Naive thymus-derived CD8-positive, alpha-beta T cell (primary cell): ENCODE data around the gene MON1A. TPM values are rescaled to one million over a fixed set of nuclear protein-coding genes. Genes with fewer than 3 reads are reported as not detected.

Experiments
- ATAC-seq, 2 donors: fragments of 150-1000 bp; cut with Tn5 transposase in 1 of 2; sonication (Bioruptor Pico), chemical (Tn5 transposase) in 1 of 2; 1 replicate in 1 of 2; 2 replicates in 1 of 2; pipeline ENCODE4 v1.10.0; 2021; ENCODE audit warnings: mild to moderate bottlenecking in 2 of 2, moderate library complexity in 2 of 2
- POLR2A ChIA-PET: fragments of 350-600 bp; sonication (Branson Sonifier 250); formaldehyde crosslinking; loops from one replicate; lab custom pipeline; 2021; ENCODE audit warnings: antibody characterized with exemption; lab: Charles Lee
- DNase-seq, 10 donors: peaks; one replicate each; pipeline versions ENCODE4 v3.0.0 to v3.0.0-alpha.2; 2020 to 2022
- H3K27ac Mint-ChIP-seq, 10 donors: one replicate each; pipeline ENCODE4 v1.8.0; 2020 to 2022; ENCODE audit warnings: mild to moderate bottlenecking in 10 of 10, mixed read lengths in 10 of 10, moderate library complexity in 4 of 10, inconsistent platforms in 1 of 10
- H3K27me3 Mint-ChIP-seq, 5 donors: one replicate each; pipeline ENCODE4 v1.8.0; 2021 to 2022; ENCODE audit warnings: mixed read lengths in 5 of 5
- H3K36me3 Mint-ChIP-seq, 3 donors: one replicate each; pipeline ENCODE4 v1.8.0; 2020 to 2022; ENCODE audit warnings: mixed read lengths in 3 of 3, mild to moderate bottlenecking in 2 of 3, inconsistent platforms in 1 of 3
- H3K4me1 Mint-ChIP-seq, 4 donors: one replicate each; pipeline ENCODE4 v1.8.0; 2021 to 2022; ENCODE audit warnings: mixed read lengths in 4 of 4
- H3K4me3 Mint-ChIP-seq, 10 donors: one replicate each; pipeline ENCODE4 v1.8.0; 2020 to 2022; ENCODE audit warnings: mild to moderate bottlenecking in 10 of 10, mixed read lengths in 10 of 10, moderate library complexity in 6 of 10, inconsistent platforms in 1 of 10
- H3K9me3 Mint-ChIP-seq, 9 donors: one replicate each; pipeline ENCODE4 v1.8.0; 2020 to 2022; ENCODE audit warnings: mixed read lengths in 9 of 9, mild to moderate bottlenecking in 3 of 9, inconsistent platforms in 1 of 9, moderate library complexity in 1 of 9
- polyA plus RNA-seq, 3 donors: library from polyadenylated mRNA; unstranded; fragments of 300-500 nt; fragmentation: Illumina TruSeq; gene quantifications; one replicate each; pipeline ENCODE4 v1.2.3, GENCODE V29; 2021
- total RNA-seq, 8 experiments: library from RNA in 2 of 8; stranded (reverse) in 2 of 8; gene quantifications; one replicate each; pipeline ENCODE4 v1.2.3 and lab custom pipeline; 2021 to 2026

The MON1A gene, protein sequence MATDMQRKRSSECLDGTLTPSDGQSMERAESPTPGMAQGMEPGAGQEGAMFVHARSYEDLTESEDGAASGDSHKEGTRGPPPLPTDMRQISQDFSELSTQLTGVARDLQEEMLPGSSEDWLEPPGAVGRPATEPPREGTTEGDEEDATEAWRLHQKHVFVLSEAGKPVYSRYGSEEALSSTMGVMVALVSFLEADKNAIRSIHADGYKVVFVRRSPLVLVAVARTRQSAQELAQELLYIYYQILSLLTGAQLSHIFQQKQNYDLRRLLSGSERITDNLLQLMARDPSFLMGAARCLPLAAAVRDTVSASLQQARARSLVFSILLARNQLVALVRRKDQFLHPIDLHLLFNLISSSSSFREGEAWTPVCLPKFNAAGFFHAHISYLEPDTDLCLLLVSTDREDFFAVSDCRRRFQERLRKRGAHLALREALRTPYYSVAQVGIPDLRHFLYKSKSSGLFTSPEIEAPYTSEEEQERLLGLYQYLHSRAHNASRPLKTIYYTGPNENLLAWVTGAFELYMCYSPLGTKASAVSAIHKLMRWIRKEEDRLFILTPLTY
- 10 to 100 TPM in 1 of 2 experiments, 1 to 10 TPM in 1; 9.0 to 10.1 TPM for total RNA-seq
- polyA plus RNA-seq: 10 to 100 TPM; 12.2 to 21.0 (median 13.7) TPM
- total RNA-seq (lab: John Stamatoyannopoulos, UW): 3.0 to 24.2 (median 18.3) reads per million in 6 experiments

DNA sequence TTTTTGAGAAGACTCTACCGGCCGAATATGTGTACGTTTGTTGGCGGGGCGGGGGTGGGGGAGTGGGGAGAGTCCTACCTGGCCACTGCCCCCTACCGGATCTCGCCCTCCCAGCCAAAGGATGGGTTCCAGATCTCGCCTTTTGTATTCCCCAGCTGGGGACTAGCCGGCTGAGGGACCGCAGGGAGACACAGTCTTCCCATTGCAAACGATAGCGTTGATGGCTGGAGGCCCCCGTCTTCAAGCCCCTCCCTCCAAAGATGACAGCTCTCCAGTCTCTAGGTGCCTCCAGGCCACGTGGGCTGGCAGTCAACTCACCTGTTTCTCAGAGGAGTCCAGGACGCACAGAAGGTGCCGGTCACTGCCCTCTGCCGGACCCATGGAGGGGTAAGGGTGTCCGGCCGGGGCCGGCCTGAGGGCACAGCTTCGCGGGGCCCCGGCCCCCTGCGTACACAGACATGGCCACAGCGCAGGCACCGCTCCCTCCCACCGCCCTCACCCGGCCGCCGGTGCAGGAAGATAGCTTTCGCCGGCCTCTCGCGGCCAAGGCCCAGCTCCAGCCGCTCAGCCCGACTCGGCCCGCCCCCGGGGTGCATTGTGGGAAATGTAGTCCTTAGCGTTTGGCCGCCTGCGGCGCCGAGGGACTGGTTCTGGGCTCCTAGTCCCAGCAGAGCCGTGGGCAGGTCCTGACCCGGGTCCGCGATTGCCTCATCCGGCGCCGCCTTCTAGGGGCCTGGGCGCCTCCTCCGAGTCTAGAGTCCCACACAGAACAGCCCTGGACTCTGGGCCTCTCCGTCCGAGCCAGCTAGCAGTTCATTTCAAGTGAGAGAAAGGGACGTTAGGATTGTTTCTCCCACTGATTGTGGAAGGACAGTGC lies at the start of gene MON1A:
Gene MON1A, minus strand, starts transcription at position 521 of the 877 bp plus-strand sequence. CDS start 16,465 bp downstream, outside the sequence.
- DNase-seq (peak; percentile 69 to 90 (median 76)), ATAC-seq (peak; percentile 92 to 97)
- peaks cover 0 to 6% (median 0%) of the 10 kb centered on the region in 3 donors for H3K36me3 Mint-ChIP-seq
- peak within 1 kb of the TSS; percentile 79 to 89 (median 84) for H3K4me3 Mint-ChIP-seq
- H3K4me1 Mint-ChIP-seq: peaks cover 13 to 35% (median 27%) of the 10 kb centered on the region in 4 donors
- H3K9me3 Mint-ChIP-seq: no peaks in the 10 kb centered on the region
- peak within 1 kb of the TSS; percentile 43 to 93 (median 92) for H3K27ac Mint-ChIP-seq
- POLR2A ChIA-PET: interaction anchor here (0.6 to 2.7 kb wide), 5 partner anchors 10 to 511 kb away, joined by 3 to 29 read pairs (median 3); partner anchors contain the start of gene RBM6
- H3K27me3 Mint-ChIP-seq: no peaks in the 10 kb centered on the region

- peaks cover 0 to 2% (median 0%) of the 10 kb centered on the region in 4 donors for H3K4me1 Mint-ChIP-seq
- no peak overlapping the region for H3K27ac Mint-ChIP-seq
- DNase-seq: no peak
- H3K27me3 Mint-ChIP-seq: no peaks in the 10 kb centered on the region
- no peaks in the 10 kb centered on the region for H3K9me3 Mint-ChIP-seq
- H3K4me3 Mint-ChIP-seq: no peak overlapping the region
- no peak for ATAC-seq
- POLR2A ChIA-PET: no interaction called here
- peaks cover 0 to 56% (median 12%) of the 10 kb centered on the region in 3 donors for H3K36me3 Mint-ChIP-seq
These were observed 47.3 kb upstream of the MON1A start for GRCh38 chr3:49976942-49977341.

DNA sequence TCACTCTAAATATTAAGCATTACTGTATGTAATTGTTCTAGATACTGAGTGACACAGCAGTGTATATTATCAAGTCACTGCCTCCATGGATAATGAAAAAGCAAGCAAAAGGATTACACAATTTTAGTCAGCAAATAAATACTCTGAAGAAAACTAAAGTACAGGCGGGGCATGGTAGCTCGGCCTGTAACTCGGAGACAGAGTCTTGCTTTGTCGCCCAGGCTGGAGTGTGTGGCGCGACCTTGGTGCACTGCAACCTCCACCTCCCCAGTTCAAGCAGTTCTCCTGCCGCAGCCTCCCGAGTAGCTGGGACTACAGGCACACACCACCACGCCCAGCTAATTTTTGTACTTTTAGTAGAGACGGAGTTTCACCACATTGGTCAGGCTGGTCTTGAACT lies 43.0 kb upstream of the MON1A start:
- H3K36me3 Mint-ChIP-seq: peaks cover 0 to 75% (median 12%) of the 10 kb centered on the region in 3 donors
- H3K27ac Mint-ChIP-seq: no peak overlapping the region
- no peak for DNase-seq
- POLR2A ChIA-PET: no interaction called here
- H3K4me1 Mint-ChIP-seq: peaks cover 3 to 12% (median 7%) of the 10 kb centered on the region in 4 donors
- H3K9me3 Mint-ChIP-seq: no peaks in the 10 kb centered on the region
- ATAC-seq: no peak
- no peaks in the 10 kb centered on the region for H3K27me3 Mint-ChIP-seq
- H3K4me3 Mint-ChIP-seq: no peak overlapping the region

DNA sequence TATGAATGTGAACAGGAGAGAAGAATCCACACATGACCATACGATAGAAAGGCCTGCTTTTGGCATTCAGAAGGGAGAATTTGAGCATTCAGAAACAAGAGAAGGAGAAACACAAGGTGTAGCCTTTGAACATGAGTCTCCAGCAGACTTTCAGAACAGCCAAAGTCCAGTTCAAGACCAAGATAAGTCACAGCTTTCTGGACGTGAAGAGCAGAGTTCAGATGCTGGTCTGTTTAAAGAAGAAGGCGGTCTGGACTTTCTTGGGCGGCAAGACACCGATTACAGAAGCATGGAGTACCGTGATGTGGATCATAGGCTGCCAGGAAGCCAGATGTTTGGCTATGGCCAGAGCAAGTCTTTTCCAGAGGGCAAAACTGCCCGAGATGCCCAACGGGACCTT lies 38.7 kb upstream of the MON1A start:
- Mint-ChIP-seq H3K27me3 (no peaks in the 10 kb centered on the region), H3K27ac (peak overlapping the region in 2 of 10 donors; percentile 33 to 69), H3K4me3 (no peak overlapping the region), H3K9me3 (no peaks in the 10 kb centered on the region), H3K4me1 (peaks cover 3 to 23% (median 11%) of the 10 kb centered on the region in 4 donors), H3K36me3 (peaks cover 0 to 80% (median 12%) of the 10 kb centered on the region in 3 donors)
- no peak for ATAC-seq
- POLR2A ChIA-PET: interaction anchor here (0.7 kb wide), 1 partner anchor 13 kb away, joined by 8 read pairs; no protein-coding TSS in a partner anchor
- DNase-seq: no peak

DNA sequence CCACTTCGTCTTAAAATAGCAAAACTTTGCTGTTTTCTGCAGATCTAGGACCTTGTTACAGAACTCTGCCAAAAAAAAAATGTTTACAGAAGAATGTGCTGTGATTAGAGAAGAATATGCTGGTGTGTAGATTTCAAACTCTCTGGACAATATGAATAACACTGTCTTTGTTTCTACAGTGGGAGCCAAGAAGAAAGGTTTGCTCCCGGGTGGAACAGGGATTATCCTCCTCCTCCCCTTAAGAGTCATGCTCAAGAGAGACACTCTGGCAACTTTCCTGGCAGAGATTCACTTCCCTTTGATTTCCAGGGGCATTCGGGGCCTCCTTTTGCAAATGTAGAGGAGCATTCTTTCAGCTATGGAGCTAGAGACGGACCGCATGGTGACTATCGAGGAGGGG lies 37.7 kb upstream of the MON1A start:
- H3K4me1 Mint-ChIP-seq: peaks cover 3 to 23% (median 11%) of the 10 kb centered on the region in 4 donors
- no peaks in the 10 kb centered on the region for H3K9me3 Mint-ChIP-seq
- ATAC-seq: no peak
- H3K27ac Mint-ChIP-seq: peak overlapping the region in 4 of 10 donors; percentile 2 to 29 (median 22)
- no peaks in the 10 kb centered on the region for H3K27me3 Mint-ChIP-seq
- no peak overlapping the region for H3K4me3 Mint-ChIP-seq
- DNase-seq: no peak
- POLR2A ChIA-PET: no interaction called here
- peaks cover 0 to 76% (median 8%) of the 10 kb centered on the region in 3 donors for H3K36me3 Mint-ChIP-seq

DNA sequence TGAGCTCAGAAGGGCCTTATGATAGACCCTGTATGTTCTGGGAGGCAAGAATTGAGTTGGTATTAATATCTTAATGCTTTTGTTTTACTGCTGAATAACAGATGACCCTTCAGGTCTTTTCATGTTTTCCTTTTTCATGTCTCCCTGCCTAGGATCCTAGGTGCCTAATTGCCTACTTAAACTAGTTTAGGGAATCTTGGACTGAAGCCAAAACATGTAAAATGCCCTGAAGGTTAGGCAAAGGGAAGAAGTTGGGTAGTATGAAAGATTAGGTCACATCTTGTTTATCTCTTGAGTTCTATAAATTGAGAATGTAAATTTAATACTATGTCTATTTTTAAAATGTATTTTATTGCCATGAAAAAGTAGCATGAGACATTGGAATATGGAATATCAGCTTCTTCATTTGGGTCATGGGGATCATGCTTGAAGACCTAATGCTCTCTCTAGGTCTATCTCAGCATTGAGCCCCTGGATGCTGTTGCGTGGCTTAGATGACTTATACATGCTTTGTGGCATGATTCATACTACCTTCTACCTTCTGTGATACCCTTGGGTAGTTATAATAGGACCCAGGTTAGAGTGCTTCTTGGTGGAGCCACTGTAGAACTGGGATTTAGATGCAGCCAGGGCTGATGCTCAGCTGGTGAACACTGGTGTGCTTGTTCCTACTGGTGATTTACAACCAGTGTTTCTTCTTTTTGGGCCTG lies 36.8 kb upstream of the MON1A start:
- peaks cover 3 to 23% (median 11%) of the 10 kb centered on the region in 4 donors for H3K4me1 Mint-ChIP-seq
- no peaks in the 10 kb centered on the region for H3K9me3 Mint-ChIP-seq
- peak overlapping the region in 1 of 10 donors; percentile 34 for H3K27ac Mint-ChIP-seq
- ATAC-seq (no peak), DNase-seq (no peak)
- POLR2A ChIA-PET: no interaction called here
- no peaks in the 10 kb centered on the region for H3K27me3 Mint-ChIP-seq
- H3K4me3 Mint-ChIP-seq: no peak overlapping the region
- H3K36me3 Mint-ChIP-seq: peaks cover 0 to 69% (median 5%) of the 10 kb centered on the region in 3 donors

DNA sequence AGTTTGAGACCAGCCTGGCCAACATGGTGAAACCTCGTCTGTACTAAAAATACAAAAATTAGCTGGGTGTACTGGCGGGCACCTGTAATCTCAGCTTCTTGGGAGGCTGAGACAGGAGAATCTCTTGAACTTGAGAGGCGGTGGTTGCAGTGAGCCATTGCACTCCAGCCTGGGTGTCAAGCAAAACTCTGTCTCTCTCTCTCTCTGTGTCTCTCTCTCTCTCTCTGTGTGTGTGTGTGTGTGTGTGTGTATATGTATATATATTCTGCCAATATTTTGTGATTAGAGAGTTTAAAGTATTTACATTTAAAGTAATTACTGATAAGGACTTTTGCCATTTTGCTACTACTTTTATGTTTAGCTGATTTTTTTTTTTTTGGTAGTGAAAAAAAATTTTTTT lies 26.0 kb upstream of the MON1A start:
- Mint-ChIP-seq H3K4me3 (no peak overlapping the region), H3K9me3 (no peaks in the 10 kb centered on the region), H3K4me1 (peaks cover 10 to 43% (median 27%) of the 10 kb centered on the region in 4 donors), H3K36me3 (peaks cover 0 to 29% (median 1%) of the 10 kb centered on the region in 3 donors), H3K27ac (peak overlapping the region in 1 of 10 donors; percentile 31), H3K27me3 (no peaks in the 10 kb centered on the region)
- ATAC-seq: no peak
- POLR2A ChIA-PET: interaction anchor here (0.6 kb wide), 2 partner anchors 13 to 83 kb away, joined by 3 to 8 read pairs; no protein-coding TSS in a partner anchor
- no peak for DNase-seq

DNA sequence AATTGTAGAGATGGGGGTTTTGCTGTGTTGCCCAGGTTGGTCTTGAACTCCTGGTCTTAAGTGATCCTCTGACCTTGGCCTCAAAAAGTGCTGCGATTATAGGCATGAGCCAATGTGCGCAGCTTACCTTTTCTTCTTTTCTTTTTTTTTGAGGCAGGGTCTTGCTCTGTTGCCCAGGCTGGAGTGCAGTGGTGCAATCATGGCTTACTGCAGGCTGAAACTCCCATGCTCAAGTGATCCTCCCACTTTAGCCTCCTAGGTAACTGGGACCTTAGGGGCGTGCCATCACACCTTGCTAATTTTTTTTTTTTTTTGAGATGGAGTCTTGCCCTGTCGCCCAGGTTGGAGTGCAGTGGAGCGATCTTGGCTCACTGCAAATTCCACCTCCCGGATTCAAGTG lies 23.3 kb upstream of the MON1A start:
- POLR2A ChIA-PET: interaction anchor here (1.2 kb wide), 1 partner anchor 13 kb away, joined by 4 read pairs; the partner anchor contains the start of gene RBM6
- DNase-seq: no peak
- peaks cover 8 to 46% (median 29%) of the 10 kb centered on the region in 4 donors for H3K4me1 Mint-ChIP-seq
- no peak overlapping the region for H3K4me3 Mint-ChIP-seq
- no peak for ATAC-seq
- no peaks in the 10 kb centered on the region for H3K9me3 Mint-ChIP-seq
- no peaks in the 10 kb centered on the region for H3K27me3 Mint-ChIP-seq
- no peak overlapping the region for H3K27ac Mint-ChIP-seq
- H3K36me3 Mint-ChIP-seq: peaks cover 0 to 22% (median 0%) of the 10 kb centered on the region in 3 donors

DNA sequence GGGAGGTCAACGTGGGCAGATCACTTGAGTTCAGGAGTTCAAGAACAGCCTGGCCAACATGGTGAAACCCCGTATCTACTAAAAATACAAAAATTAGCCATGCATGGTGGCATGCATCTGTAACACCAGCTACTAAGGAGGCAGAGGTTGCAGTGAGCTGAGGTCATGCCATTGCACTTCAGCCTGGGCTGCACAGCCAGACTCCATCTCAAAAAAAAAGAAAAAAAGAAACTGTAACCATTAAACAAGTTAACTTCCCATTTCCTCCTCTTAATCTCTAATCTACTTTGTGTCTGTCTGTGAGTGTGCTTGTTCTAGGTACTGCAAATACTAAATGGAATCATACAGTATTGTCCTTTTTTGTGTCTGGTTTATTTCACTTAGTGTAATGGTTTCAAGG lies 13.0 kb upstream of the MON1A start:
- Mint-ChIP-seq H3K27ac (peak overlapping the region in 6 of 10 donors; percentile 5 to 70 (median 45)), H3K27me3 (no peaks in the 10 kb centered on the region), H3K36me3 (peaks cover 5 to 29% (median 7%) of the 10 kb centered on the region in 3 donors), H3K9me3 (no peaks in the 10 kb centered on the region), H3K4me3 (peak overlapping the region in 7 of 10 donors; percentile 3 to 78 (median 38)), H3K4me1 (peaks cover 23 to 57% (median 39%) of the 10 kb centered on the region in 4 donors)
- DNase-seq: no peak
- no peak for ATAC-seq
- POLR2A ChIA-PET: no interaction called here

- Mint-ChIP-seq H3K4me1 (peaks cover 14 to 43% (median 33%) of the 10 kb centered on the region in 4 donors), H3K27me3 (no peaks in the 10 kb centered on the region), H3K9me3 (no peaks in the 10 kb centered on the region), H3K27ac (peak overlapping the region; percentile 95 to 99 (median 98)), H3K36me3 (peaks cover 4 to 18% (median 5%) of the 10 kb centered on the region in 3 donors), H3K4me3 (peak overlapping the region; percentile 95 to 100 (median 99))
- POLR2A ChIA-PET: interaction anchor here (0.6 to 2.7 kb wide), 12 partner anchors 8 to 1640 kb away, joined by 3 to 29 read pairs (median 4); partner anchors contain the start of genes AMIGO3, HYAL3, IP6K1 and MON1A
- DNase-seq (no peak), ATAC-seq (no peak)
These were observed 11.1 kb upstream of the MON1A start for GRCh38 chr3:49940667-49941249.
